HL-60 (cell line): ENCODE results near the gene TRIM22.
"Not testable (repeated sequence)": the region's sequence is repeated elsewhere in the genome, so short reads cannot be mapped to it uniquely, and the experiment has no call there.

ENCODE experiments used
- DNase-seq, 2 experiments: peaks; one replicate each; pipeline ENCODE4 v3.0.0-alpha.2; 2010 to 2020; ENCODE audit warnings: low read depth in 1 of 2, low spot score in 1 of 2
- H3K27ac ChIP-seq: fragments of 250-450 bp; sonication (Bioruptor Pico); replicated peaks from 2 replicates; pipeline ENCODE4 v1.5.1; 2020; ENCODE audit warnings: mild to moderate bottlenecking, moderate library complexity
- H3K27me3 ChIP-seq: fragments of 250-450 bp; sonication (Bioruptor Pico); 2 replicates; pipeline ENCODE4 v1.5.1; 2021; ENCODE audit warnings: mild to moderate bottlenecking, moderate library complexity; ENCODE audit not compliant: insufficient read depth, poor library complexity, severe bottlenecking
- H3K4me3 ChIP-seq: replicated peaks from 2 replicates; pipeline ENCODE4 v1.5.1; 2011; ENCODE audit warnings: mild to moderate bottlenecking, control low read depth, low read length; ENCODE audit not compliant: insufficient read depth
- CTCF ChIP-seq: IDR thresholded peaks from one replicate; pipeline ENCODE4 v1.5.1; 2011; ENCODE audit warnings: low read length, control low read depth, inconsistent platforms; ENCODE audit not compliant: insufficient read depth
- GABPA ChIP-seq: IDR thresholded peaks from 2 replicates; pipeline ENCODE4 v1.6.1; 2012; ENCODE audit warnings: low read depth
- POLR2AphosphoS5 ChIP-seq: IDR thresholded peaks from 2 replicates; pipeline ENCODE4 v1.6.1; 2012; ENCODE audit warnings: low read depth
- REST ChIP-seq: IDR thresholded peaks from 2 replicates; pipeline ENCODE4 v1.6.1; 2012; ENCODE audit warnings: low read depth; ENCODE audit not compliant: insufficient replicate concordance
- SPI1 ChIP-seq: IDR thresholded peaks from 2 replicates; pipeline ENCODE4 v1.6.1; 2012; ENCODE audit warnings: low read depth, mild to moderate bottlenecking, borderline replicate concordance

TRIM22 gene

GRCh38 chr11:5655474-5655873 is 34.1 kb upstream of the TRIM22 start:
- Histone ChIP-seq H3K27ac (no peak overlapping the region), H3K27me3 (no peaks in the 10 kb centered on the region), H3K4me3 (no peak overlapping the region)
- no peak for TF ChIP-seq REST
- TF ChIP-seq POLR2AphosphoS5, result no peak
- TF ChIP-seq SPI1, result no peak
- TF ChIP-seq GABPA, result no peak
- TF ChIP-seq CTCF, result no peak
- no peak for DNase-seq

GRCh38 chr11:5656956-5657355 is 32.6 kb upstream of the TRIM22 start:
- not testable (repeated sequence) for H3K4me3 ChIP-seq, H3K27me3 ChIP-seq, DNase-seq, H3K27ac ChIP-seq

- no peak for TF ChIP-seq POLR2AphosphoS5
- no peak for TF ChIP-seq CTCF
- TF ChIP-seq SPI1, result no peak
These were observed 31.3 kb upstream of the TRIM22 start for GRCh38 chr11:5658318-5658717.

GRCh38 chr11:5663511-5663910 is 26.1 kb upstream of the TRIM22 start:
- Histone ChIP-seq H3K27ac (no peak overlapping the region), H3K4me3 (no peak overlapping the region), H3K27me3 (no peaks in the 10 kb centered on the region)
- TF ChIP-seq POLR2AphosphoS5, result no peak
- TF ChIP-seq GABPA, result no peak
- no peak for TF ChIP-seq SPI1
- no peak for TF ChIP-seq REST
- TF ChIP-seq CTCF, result no peak
- no peak for DNase-seq

More at GRCh38 chr11:5658318-5658717, 31.3 kb upstream of the TRIM22 start:
- no peak overlapping the region for H3K4me3 ChIP-seq
- no peak overlapping the region for H3K27ac ChIP-seq
- no peak for DNase-seq
- no peaks in the 10 kb centered on the region for H3K27me3 ChIP-seq
